BE2C (cell line): ENCODE data around the gene ANXA3.

Experiments used
- DNase-seq: peaks from one replicate; pipeline ENCODE4 v3.0.0-alpha.2; 2020
- H3K27me3 ChIP-seq: fragments of 250-450 bp; sonication (Bioruptor Pico); 2 replicates; pipeline ENCODE4 v1.5.1; 2020; ENCODE audit warnings: mild to moderate bottlenecking
- H3K36me3 ChIP-seq: fragments of 250-450 bp; sonication (Bioruptor Pico); 2 replicates; pipeline ENCODE4 v1.5.1; 2020; ENCODE audit warnings: mild to moderate bottlenecking
- H3K4me1 ChIP-seq: fragments of 250-450 bp; sonication (Bioruptor Pico); 2 replicates; pipeline ENCODE4 v1.5.1; 2020
- H3K4me3 ChIP-seq: 2 replicates; pipeline ENCODE4 v1.5.1; 2011; ENCODE audit warnings: low read depth, low read length
- H3K9me3 ChIP-seq: fragments of 250-450 bp; sonication (Bioruptor Pico); 2 replicates; pipeline ENCODE4 v1.5.1; 2020
- CTCF ChIP-seq: IDR thresholded peaks from 2 replicates; pipeline ENCODE4 v1.5.1; 2012; ENCODE audit warnings: mild to moderate bottlenecking, low read depth, low read length

ANXA3 gene

GRCh38 chr4:78602334-78602733 lies 50.8 kb downstream of the ANXA3 start:
- TF ChIP-seq CTCF: no peak
- no peaks in the 10 kb centered on the region for H3K36me3 ChIP-seq
- H3K9me3 ChIP-seq: no peaks in the 10 kb centered on the region
- no peak for DNase-seq
- H3K27me3 ChIP-seq: no peaks in the 10 kb centered on the region
- H3K4me1 ChIP-seq: peaks cover 15% of the 10 kb centered on the region
- no peak overlapping the region for H3K4me3 ChIP-seq

- TF ChIP-seq CTCF: no peak
- Histone ChIP-seq H3K4me1 (peaks cover 15% of the 10 kb centered on the region), H3K36me3 (no peaks in the 10 kb centered on the region), H3K9me3 (no peaks in the 10 kb centered on the region), H3K4me3 (no peak overlapping the region), H3K27me3 (no peaks in the 10 kb centered on the region)
- no peak for DNase-seq
These were observed 51.8 kb downstream of the ANXA3 start for GRCh38 chr4:78603384-78603783.

GRCh38 chr4:78604988-78605387 lies 53.4 kb downstream of the ANXA3 start:
- no peaks in the 10 kb centered on the region for H3K9me3 ChIP-seq
- no peaks in the 10 kb centered on the region for H3K36me3 ChIP-seq
- H3K27me3 ChIP-seq: no peaks in the 10 kb centered on the region
- no peak overlapping the region for H3K4me3 ChIP-seq
- H3K4me1 ChIP-seq: peaks cover 13% of the 10 kb centered on the region
- no peak for DNase-seq
- TF ChIP-seq CTCF: no peak

GRCh38 chr4:78606035-78606434 lies 54.5 kb downstream of the ANXA3 start:
- Histone ChIP-seq H3K36me3 (no peaks in the 10 kb centered on the region), H3K4me3 (no peak overlapping the region), H3K9me3 (no peaks in the 10 kb centered on the region), H3K27me3 (no peaks in the 10 kb centered on the region), H3K4me1 (peaks cover 9% of the 10 kb centered on the region)
- DNase-seq: no peak
- TF ChIP-seq CTCF: no peak

- DNase-seq: no peak
- H3K36me3 ChIP-seq: no peaks in the 10 kb centered on the region
- no peaks in the 10 kb centered on the region for H3K27me3 ChIP-seq
- H3K9me3 ChIP-seq: no peaks in the 10 kb centered on the region
- peaks cover 5% of the 10 kb centered on the region; the same call in 1 of the 2 replicates for H3K4me1 ChIP-seq
- H3K4me3 ChIP-seq: no peak overlapping the region
- no peak for TF ChIP-seq CTCF
These were observed 55.0 kb downstream of the ANXA3 start for GRCh38 chr4:78606530-78607095.

GRCh38 chr4:78608684-78609083 lies 57.1 kb downstream of the ANXA3 start:
- no peak for DNase-seq
- TF ChIP-seq CTCF: no peak
- Histone ChIP-seq H3K9me3 (no peaks in the 10 kb centered on the region), H3K4me1 (peaks cover 5% of the 10 kb centered on the region; the same call in 1 of the 2 replicates), H3K27me3 (no peaks in the 10 kb centered on the region), H3K4me3 (no peak overlapping the region), H3K36me3 (no peaks in the 10 kb centered on the region)
